GM21786 (cell line): ENCODE measurements around the gene LPAR1.
"Not testable (repeated sequence)": the region's sequence is repeated elsewhere in the genome, so short reads cannot be mapped to it uniquely, and the experiment has no call there.

Experiments
- ATAC-seq: cut with Tn5 transposase; IDR thresholded peaks from one replicate; pipeline ENCODE4 v1.9.1; 2021; ENCODE audit not compliant: unreplicated experiment

The LPAR1 gene

DNA sequence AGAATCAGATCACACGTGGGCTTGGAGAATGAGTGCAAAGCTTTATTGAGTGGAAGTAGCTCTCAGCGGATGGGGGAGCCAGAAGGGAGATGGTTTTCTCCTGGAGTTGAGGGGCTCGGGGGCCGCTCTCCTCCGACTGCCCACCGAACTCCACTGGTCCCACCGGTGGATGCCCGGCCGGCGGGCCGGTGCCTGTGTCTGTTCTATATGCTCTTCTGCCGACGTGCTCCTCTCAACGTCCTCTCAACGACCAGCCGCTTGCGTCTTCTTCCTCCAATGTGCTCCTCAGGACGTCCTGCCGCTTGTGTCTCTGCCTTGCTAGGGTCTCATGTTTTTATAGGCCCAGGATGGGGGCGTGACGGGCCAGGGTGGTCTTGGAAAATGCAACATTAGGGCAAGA is 207.8 kb downstream of the LPAR1 start:
- no peak for ATAC-seq

DNA sequence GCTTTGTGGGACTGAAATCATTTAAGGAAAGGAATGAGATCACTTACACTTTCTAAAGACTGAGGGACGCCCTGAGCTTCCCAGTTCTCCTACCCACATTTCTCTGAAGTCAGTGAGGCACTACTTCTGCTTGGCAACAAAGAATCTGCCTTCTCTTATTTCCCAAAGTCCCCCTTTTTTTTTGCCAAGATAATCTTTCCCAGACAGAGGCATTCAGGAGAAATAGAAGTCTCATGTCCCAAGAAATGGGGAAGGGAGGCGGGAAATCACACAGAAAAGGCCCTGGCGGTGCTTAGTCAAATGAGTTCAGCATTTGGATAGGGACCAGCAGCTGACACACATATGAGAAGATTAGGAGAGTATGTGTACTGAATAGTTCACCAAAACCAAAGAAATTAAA is 210.0 kb downstream of the LPAR1 start:
- no peak for ATAC-seq

GRCh38 chr9:110826400-110826799 is 211.9 kb downstream of the LPAR1 start:
- ATAC-seq = not testable (repeated sequence)

DNA sequence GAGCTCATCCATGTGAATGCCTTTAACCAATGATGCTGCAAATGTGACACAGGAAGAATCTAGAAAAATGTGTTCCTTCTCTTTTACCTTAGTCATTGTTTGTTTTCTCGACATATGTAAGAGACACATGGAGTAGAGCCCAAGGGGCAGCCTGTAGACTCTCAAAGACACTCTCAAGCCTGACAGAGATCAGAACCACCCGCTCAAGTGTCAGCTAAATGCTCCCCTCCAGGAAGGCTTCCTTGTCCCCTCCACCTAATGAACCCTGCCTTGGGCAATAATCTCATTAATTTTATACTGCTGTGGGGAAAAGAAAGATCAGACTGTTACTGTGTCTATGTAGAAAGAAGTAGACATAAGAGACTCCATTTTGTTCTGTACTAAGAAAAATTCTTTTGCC is 212.3 kb downstream of the LPAR1 start:
- no peak for ATAC-seq

DNA sequence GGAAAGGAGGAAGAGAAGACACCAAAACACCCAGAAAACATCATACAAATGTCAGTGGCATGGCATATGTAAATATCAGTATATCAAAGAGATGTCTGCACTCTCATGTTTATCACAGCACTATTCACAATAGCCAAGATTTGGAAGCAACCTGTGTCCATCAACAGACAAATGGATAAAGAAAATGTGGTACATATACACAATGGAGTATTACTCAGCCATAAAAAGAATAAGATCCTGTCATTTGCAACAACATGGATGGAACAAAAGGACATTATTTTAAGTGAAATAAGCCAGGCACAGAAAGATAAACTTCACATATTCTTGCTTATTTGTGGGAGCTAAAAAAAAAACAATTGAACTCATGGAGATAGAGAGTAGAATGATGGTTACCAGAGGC is 213.1 kb downstream of the LPAR1 start:
- not testable (repeated sequence) for ATAC-seq
